GM12801 (cell line): ENCODE data around the gene COQ9.

Experiments used
- TF ChIP-seq, protein P1 (sequence below): IDR thresholded peaks from one replicate; pipeline ENCODE4 v1.5.1; 2011; ENCODE audit warnings: control low read depth; ENCODE audit not compliant: insufficient read length; ENCODE audit errors: extremely low read depth

Gene COQ9

DNA sequence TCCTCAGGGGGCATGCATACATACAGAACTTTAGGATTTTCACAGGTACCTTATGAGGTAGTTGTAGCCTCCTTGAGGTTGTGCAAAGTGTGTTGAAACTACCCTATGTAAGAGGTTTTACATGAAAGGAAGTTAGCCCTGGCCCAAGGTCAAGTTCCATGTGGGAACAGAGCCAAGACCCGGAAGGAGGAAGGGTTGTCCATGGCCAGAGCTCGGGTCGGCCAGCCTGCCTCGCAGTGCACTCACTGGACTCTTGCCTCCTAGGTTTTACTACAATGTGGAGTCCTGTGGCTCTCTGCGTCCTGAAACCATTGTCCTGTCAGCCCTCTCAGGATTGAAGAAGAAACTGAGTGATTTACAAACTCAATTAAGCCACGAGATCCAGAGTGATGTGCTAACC lies 23.4 kb downstream of the COQ9 start:
- TF ChIP-seq, protein P1, sequence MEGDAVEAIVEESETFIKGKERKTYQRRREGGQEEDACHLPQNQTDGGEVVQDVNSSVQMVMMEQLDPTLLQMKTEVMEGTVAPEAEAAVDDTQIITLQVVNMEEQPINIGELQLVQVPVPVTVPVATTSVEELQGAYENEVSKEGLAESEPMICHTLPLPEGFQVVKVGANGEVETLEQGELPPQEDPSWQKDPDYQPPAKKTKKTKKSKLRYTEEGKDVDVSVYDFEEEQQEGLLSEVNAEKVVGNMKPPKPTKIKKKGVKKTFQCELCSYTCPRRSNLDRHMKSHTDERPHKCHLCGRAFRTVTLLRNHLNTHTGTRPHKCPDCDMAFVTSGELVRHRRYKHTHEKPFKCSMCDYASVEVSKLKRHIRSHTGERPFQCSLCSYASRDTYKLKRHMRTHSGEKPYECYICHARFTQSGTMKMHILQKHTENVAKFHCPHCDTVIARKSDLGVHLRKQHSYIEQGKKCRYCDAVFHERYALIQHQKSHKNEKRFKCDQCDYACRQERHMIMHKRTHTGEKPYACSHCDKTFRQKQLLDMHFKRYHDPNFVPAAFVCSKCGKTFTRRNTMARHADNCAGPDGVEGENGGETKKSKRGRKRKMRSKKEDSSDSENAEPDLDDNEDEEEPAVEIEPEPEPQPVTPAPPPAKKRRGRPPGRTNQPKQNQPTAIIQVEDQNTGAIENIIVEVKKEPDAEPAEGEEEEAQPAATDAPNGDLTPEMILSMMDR = no peak

DNA sequence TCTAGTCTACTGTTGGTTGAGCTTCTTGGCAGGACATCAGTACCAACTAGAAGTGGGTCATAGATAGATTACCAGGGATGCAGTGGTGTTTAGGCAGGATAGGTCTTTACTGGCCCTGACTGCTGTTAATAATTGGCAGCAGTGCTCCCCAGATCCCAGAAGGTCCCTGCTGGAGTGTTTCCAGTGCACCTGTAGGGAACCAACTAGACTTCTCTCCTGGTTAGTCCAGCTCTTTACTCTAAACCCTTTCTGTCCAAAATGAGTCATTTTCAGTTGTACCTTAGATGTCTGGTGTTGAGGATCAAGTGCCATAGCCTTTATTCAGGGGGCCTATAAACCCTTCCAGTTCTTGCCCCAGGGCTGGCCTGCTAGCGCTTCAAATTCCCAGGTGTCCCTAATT lies 23.9 kb downstream of the COQ9 start:
- TF ChIP-seq, protein P1 = no peak

DNA sequence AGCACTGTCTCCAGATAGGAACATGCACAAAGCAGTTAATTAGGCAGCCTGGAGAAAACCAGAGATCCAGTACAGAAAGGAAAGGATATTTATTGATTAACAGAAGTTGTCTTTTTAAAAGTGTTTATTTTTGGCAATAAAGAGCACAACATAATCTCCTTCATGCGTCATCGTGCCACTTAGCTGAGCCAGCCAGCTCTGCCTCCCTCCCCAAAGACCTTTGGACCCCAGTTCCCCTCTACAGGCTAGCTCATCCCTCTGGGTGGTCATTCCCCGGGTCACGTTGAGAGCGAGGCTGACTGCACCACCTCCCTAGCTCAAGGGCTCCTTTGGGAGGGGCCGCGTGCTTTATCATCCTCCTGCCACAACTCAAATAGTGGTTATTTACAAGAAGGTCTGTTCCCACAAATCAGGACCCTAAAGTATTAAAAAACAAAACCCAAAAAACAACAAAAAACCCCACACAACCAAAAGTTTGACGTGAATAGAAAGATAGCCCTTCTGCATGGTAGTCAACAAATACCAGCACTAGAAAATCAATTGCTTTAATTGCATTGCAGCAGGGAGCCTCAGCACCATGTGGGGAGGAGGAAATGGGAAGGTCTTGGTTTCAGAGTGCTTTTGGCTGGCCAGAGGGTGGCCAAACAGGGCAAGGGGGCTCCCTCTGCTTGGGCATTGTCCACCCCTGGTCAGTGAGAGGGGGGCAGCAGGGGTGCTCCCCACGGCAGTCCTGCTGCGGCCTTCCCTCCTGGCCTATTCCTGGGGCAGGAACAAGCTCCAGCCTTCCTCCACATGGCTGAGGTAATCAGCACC lies 24.8 kb downstream of the COQ9 start:
- TF ChIP-seq, protein P1 = no peak

DNA sequence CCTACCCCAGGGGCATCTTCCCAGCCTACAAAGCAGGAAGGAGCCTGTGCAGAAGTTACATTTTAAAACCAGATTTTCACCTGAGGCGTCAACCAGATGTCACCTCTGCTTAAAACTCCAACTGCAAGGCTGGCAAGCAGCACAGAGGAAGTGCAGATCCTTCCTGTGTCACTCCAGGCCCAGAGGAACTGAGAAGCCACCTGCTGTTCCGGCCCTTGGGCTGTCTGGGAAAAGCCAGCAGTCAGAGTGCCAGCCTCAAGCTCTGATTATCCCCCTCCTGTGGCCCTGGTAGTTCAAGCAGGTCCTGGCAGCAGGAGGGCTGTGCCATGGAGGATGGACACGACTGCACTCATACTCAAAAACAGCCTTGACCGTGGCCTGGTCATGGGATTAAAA lies 25.4 kb downstream of the COQ9 start:
- TF ChIP-seq, protein P1 = no peak

DNA sequence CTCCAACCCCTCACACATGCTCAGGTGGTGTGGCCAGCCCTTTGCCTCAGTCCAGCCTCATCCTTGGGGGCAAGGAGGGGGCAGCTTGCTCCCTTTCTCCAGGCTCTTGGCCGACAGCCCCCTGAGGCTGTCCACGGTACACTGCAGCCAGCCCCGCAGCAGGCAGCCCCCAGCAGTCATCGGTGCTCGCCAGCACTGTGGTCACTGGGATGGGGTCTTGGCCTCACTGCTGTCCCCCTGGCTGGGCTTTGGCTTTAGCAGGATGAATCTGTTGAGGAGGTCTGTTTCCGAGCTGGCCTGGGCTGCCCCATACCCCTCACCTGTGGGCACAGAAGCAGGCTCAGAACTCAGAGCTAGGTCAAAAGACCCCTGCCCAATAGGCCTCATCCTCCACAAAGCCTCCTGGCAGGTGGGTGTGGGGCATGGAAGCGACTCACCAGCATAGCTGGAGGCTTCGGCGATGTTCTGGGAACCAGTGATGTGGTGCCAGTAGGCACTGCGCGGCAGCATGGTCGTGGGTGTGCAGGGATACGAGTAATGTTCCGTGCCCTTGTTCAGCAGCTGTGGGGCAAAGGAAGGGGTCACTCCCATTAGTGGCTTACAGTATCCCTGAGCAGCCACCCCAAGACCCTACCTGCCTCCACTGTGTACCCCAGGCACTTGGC lies 26.0 kb downstream of the COQ9 start:
- TF ChIP-seq, protein P1 = no peak

DNA sequence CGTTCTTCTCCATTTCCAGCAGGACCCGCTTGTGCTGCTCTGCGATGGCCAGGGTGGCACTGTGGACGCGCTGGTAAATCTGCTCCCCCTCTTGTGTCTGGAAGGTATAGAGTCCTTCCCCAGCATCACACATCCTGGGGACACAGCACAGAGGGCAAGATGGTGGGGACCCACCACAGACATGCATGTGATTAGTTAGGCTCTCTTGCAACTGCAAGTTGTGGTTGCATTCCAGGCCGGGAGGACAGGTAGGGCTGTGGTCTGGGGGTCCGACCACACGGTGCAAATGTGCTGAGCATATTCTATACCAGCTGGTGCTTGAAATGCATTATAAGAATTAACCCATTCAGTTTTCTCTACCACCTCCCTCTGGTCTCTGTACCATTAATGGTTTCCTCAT lies 26.6 kb downstream of the COQ9 start:
- TF ChIP-seq, protein P1 = no peak

DNA sequence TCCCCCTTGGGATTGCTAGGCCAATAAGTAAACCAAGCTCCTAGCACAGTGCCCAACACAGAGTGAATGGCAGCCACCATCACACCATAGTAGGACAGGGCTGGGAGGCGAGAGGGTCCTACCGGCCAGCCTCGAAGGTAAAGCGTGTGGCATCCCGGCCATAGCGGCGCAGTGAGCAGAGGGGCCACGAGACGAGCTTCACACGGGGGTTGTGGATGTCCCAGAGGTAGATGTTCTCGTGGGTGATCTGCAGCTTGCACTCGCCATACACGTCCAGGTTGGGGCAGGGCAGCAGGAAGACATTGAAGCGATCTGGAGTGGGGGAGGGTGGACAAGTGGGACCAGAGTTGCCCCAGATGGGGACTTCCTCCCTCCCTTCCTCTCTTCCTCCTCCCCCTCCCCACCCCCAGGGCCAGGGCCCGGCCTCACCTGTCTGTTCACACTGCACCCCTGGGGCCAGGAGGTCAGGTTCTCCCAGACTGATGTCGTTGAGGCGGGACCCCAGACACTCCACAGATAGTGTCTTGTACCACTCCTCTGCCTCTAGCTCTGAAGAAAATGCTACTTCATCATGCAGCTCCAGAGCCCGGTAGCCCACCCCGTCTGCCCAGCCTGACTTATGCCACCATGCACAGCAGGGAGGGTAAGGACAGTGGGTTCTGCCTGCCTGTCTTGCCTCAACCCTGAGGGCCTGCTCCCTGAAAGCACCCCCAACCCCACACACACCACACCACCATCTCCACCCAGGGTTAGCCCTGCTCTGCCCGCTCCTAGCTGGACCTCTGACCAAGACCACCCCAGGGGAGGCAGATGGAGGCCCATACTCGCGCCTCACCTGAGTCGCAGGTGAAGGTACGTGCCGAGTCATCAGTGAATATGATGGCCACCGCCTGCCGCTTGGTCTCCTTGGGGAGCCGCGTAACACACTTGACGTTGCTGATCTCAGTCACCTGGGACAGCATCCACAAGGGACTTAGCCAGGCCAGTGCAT lies 27.7 kb downstream of the COQ9 start:
- TF ChIP-seq, protein P1 = no peak
